Activated T-cell treated with anti-CD3 and anti-CD28 coated beads, Interleukin-2, amount 50 U/mL, for 24 hours (primary cell): ENCODE data around the gene DBX2.
A peak's percentile ranks its signal among the peaks of the same experiment; 100 is the strongest.
"Not testable (repeated sequence)": the region's sequence is repeated elsewhere in the genome, so short reads cannot be mapped to it uniquely, and the experiment has no call there.

Source experiments
- DNase-seq: peaks from one replicate; pipeline ENCODE4 v3.0.0-alpha.2; 2020
- H3K27ac Mint-ChIP-seq: 2 replicates; pipeline ENCODE4 v1.8.0; 2020; ENCODE audit warnings: mild to moderate bottlenecking, mixed read lengths
- H3K27me3 Mint-ChIP-seq: 2 replicates; pipeline ENCODE4 v1.8.0; 2020; ENCODE audit warnings: mixed read lengths
- H3K36me3 Mint-ChIP-seq: 2 replicates; pipeline ENCODE4 v1.8.0; 2020; ENCODE audit warnings: low read depth, mixed read lengths
- H3K4me1 Mint-ChIP-seq: 2 replicates; pipeline ENCODE4 v1.8.0; 2020; ENCODE audit warnings: low read depth, mixed read lengths
- H3K4me3 Mint-ChIP-seq: 2 replicates; pipeline ENCODE4 v1.8.0; 2020; ENCODE audit warnings: mild to moderate bottlenecking, moderate library complexity, mixed read lengths
- H3K9me3 Mint-ChIP-seq: 2 replicates; pipeline ENCODE4 v1.8.0; 2020; ENCODE audit warnings: mixed read lengths

The DBX2 gene

DNA sequence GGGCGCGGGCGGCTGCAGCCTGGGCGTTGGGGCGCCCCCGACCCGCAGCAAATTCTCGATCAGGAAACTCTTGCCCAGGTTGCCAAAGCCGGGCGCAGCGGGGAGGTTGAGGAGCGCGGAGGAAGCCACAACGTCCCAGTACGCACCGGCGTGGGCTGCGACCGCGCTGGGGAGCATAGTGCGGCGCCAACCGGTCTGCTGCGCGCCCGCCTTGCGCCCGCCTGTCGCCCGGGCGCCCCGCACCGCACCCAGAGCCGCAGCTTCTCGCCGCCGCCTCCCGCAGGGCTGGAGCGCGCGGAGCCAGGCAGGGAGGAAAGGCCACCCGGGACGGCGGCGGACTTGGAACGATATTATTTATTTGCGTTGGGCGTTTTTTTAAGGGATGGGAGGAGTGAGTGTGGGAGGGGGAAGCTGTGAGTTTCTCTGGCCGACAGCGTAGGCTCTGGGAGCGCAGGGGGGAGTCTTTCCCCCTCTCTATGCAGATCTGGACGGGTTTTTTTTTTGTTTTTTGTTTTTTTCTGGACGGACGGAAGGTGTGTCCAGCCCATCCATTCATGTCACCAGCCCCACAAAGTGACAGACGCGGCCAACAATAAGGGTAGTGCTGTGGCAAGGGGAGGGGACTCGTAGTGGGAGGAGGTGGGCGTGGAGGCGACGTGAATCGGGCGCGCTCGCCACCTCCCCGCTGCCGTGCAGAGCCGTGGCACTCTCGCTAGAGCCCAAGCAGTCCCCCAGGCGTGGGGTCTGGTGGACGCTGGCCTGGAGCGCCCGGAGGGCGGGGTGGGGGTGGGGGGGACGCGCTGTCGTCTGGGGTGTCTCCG is at the start of gene DBX2:
DBX2 (minus strand) TSS at position 349 of the 821 bp plus-strand sequence; CDS start at position 177, 172 bp downstream.
- Mint-ChIP-seq H3K4me1 (peaks cover 5% of the 10 kb centered on the region), H3K36me3 (no peaks in the 10 kb centered on the region), H3K4me3 (peak within 1 kb of the TSS; percentile 52), H3K27ac (no peak within 1 kb of the TSS), H3K9me3 (no peaks in the 10 kb centered on the region), H3K27me3 (peaks cover 64% of the 10 kb centered on the region)
- no peak for DNase-seq

- Mint-ChIP-seq H3K4me1 (no peaks in the 10 kb centered on the region), H3K4me3 (no peak overlapping the region), H3K9me3 (no peaks in the 10 kb centered on the region), H3K27ac (no peak overlapping the region), H3K36me3 (no peaks in the 10 kb centered on the region), H3K27me3 (peaks cover 35% of the 10 kb centered on the region)
- DNase-seq = no peak
These were observed 47.9 kb upstream of the DBX2 start for GRCh38 chr12:45098766-45099165.

GRCh38 chr12:45095417-45095816 is 44.5 kb upstream of the DBX2 start:
- not testable (repeated sequence) for H3K36me3 Mint-ChIP-seq, H3K9me3 Mint-ChIP-seq
- H3K27me3 Mint-ChIP-seq = peaks cover 40% of the 10 kb centered on the region

GRCh38 chr12:45093051-45093450 is 42.2 kb upstream of the DBX2 start:
- H3K27ac Mint-ChIP-seq = no peak overlapping the region
- H3K9me3 Mint-ChIP-seq = no peaks in the 10 kb centered on the region
- H3K4me1 Mint-ChIP-seq = no peaks in the 10 kb centered on the region
- H3K4me3 Mint-ChIP-seq = no peak overlapping the region
- no peak for DNase-seq
- no peaks in the 10 kb centered on the region for H3K36me3 Mint-ChIP-seq
- H3K27me3 Mint-ChIP-seq = peaks cover 36% of the 10 kb centered on the region

More at GRCh38 chr12:45095417-45095816, 44.5 kb upstream of the DBX2 start:
- H3K27ac Mint-ChIP-seq, H3K4me1 Mint-ChIP-seq, DNase-seq, H3K4me3 Mint-ChIP-seq: not testable (repeated sequence)

DNA sequence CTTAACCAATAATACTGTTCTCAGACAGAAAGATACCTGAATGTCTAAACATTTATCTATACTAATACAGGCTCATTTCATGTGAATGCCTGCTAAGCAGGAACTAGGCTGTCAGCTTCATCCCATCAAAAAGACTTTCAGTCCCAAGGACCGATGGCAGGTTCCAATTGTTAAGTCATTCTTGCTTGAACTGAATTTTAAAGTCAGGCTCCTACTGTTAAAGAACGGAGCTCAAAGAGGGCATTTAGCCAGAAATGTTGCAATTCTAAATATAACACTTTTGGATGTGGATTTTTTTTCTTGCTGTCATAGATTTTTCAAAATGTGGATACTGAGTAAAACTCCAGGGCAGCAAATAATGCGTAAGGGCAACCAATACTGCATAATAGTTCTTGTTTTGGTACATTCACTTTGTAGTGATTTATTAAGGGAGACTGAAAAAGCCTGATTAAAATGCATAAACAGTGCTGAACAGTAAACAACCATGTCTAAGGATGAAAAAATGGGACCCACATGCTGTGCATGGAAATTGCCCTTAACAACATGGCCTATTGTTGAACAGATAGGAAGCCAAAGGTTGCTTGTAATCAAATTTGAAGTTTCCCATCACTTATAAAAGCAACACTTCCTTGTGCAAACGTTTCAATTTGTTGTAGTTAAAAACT is 38.6 kb upstream of the DBX2 start:
- Mint-ChIP-seq H3K4me1 (no peaks in the 10 kb centered on the region), H3K27me3 (peaks cover 25% of the 10 kb centered on the region), H3K36me3 (no peaks in the 10 kb centered on the region), H3K9me3 (peaks cover 3% of the 10 kb centered on the region), H3K27ac (no peak overlapping the region), H3K4me3 (no peak overlapping the region)
- no peak for DNase-seq

- no peaks in the 10 kb centered on the region for H3K4me1 Mint-ChIP-seq
- peaks cover 3% of the 10 kb centered on the region for H3K9me3 Mint-ChIP-seq
- no peak overlapping the region for H3K27ac Mint-ChIP-seq
- H3K36me3 Mint-ChIP-seq = no peaks in the 10 kb centered on the region
- H3K4me3 Mint-ChIP-seq = no peak overlapping the region
- DNase-seq = no peak
- H3K27me3 Mint-ChIP-seq = peaks cover 21% of the 10 kb centered on the region
These were observed 37.7 kb upstream of the DBX2 start for GRCh38 chr12:45088608-45089007.

GRCh38 chr12:45084248-45084647 is 33.3 kb upstream of the DBX2 start:
- H3K9me3 Mint-ChIP-seq, H3K36me3 Mint-ChIP-seq, H3K4me3 Mint-ChIP-seq, H3K4me1 Mint-ChIP-seq, DNase-seq, H3K27me3 Mint-ChIP-seq, H3K27ac Mint-ChIP-seq: not testable (repeated sequence)

DNA sequence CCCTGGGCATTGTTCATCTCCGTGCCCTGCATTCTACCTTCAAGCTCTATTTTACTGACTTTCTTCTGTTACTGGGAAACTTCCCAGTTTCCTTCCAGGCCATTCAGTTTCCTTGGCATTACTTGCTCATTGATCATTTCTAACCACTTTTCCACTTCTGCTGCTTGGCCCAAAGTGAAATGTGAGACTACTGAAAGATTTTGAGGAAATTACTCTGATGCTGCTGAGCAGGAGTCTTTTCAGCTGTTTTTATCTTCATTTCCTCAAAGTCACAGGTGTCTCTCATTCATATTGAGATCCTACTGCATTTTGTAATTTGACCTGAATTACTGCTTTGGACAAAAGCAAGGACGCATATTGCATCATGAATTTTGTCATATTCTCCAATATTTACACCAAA is 26.4 kb upstream of the DBX2 start:
- DNase-seq = no peak
- Mint-ChIP-seq H3K4me3 (no peak overlapping the region), H3K27ac (no peak overlapping the region), H3K36me3 (no peaks in the 10 kb centered on the region), H3K9me3 (no peaks in the 10 kb centered on the region), H3K27me3 (peaks cover 10% of the 10 kb centered on the region), H3K4me1 (no peaks in the 10 kb centered on the region)

GRCh38 chr12:45076417-45077026 is 25.6 kb upstream of the DBX2 start:
- Mint-ChIP-seq H3K4me1 (no peaks in the 10 kb centered on the region), H3K4me3 (no peak overlapping the region), H3K9me3 (no peaks in the 10 kb centered on the region), H3K27ac (no peak overlapping the region), H3K27me3 (peaks cover 10% of the 10 kb centered on the region), H3K36me3 (no peaks in the 10 kb centered on the region)
- no peak for DNase-seq

DNA sequence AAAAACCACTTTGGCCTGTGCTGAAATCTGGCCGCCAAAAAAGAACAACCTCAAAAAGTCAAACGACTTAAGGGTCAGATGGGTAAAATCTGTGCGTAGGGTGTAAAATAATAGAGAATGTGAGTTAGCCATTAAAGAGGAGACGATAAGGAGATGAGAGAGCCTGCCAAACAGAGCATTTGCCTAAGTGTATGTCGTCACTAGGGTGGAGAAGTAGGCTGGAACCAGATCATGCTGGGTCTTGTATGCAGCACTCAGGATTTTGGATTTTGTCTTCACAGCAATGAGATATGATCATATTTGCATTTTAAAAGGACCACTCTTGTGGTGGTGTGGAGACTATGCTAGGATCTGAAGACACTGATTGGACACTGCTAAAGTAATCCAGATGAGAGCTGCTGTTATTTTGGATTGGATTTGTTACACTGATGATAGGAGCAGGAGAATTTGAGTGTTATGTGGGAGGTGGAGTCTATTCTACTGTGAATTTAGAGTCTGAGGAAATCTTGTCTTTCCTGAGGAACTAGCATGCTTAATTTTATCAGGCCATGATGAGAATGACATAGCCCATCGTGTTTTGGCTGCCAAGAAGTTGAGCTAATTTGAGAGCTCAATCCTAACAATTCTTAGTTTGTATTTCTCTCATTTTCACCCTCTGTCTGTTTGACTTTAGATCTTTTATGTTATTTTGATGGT is 24.8 kb upstream of the DBX2 start:
- Mint-ChIP-seq H3K4me1 (no peaks in the 10 kb centered on the region), H3K36me3 (no peaks in the 10 kb centered on the region), H3K9me3 (no peaks in the 10 kb centered on the region), H3K27me3 (peaks cover 10% of the 10 kb centered on the region), H3K4me3 (no peak overlapping the region), H3K27ac (no peak overlapping the region)
- DNase-seq = no peak

DNA sequence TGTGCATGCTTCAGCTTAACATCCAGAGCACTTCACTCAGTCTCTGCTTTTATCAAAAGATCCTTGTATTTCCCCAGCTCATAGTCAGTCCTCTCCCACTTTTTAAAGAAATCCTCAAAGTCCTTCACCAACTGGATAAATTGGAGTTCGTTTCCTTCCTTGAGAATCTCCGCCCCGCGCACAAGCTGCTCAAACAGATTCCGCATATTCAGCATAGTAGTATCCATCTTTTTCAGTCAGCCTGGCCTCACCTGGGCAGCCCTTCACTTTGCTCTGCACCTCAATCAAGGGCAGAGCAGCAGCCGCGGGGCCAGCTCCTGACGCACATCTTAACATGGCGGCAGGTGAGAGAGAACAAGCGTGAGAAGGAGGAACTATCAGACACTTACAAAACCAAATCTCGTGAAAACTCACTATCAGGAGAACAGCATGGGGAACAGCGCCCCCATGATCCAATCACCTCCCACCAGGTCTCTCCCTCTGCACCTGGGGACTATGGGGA is 14.3 kb upstream of the DBX2 start:
- no peak overlapping the region for H3K4me3 Mint-ChIP-seq
- H3K36me3 Mint-ChIP-seq = no peaks in the 10 kb centered on the region
- no peaks in the 10 kb centered on the region for H3K4me1 Mint-ChIP-seq
- H3K27me3 Mint-ChIP-seq = peaks cover 25% of the 10 kb centered on the region
- no peak for DNase-seq
- peaks cover 14% of the 10 kb centered on the region for H3K9me3 Mint-ChIP-seq
- H3K27ac Mint-ChIP-seq = no peak overlapping the region

DNA sequence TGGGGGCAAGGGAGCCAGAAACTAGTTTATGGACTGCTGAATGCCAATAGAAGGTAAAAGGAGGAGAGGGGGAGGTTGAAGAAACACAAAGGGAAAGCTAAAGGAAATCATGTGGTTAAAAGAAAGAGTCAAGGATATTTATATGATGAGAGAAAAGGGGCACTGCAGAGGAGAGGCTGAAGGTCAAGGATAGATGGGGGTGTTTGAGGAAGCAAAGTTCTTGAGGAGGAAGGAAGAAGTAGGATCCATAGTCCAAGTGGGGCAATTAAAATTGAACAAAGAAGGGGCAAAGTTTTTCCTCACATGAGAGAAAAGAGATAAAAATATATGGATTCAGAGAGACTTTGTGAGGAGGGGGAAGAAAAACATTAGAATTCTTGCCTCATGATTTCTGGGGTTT is 10.1 kb upstream of the DBX2 start:
- H3K36me3 Mint-ChIP-seq = no peaks in the 10 kb centered on the region
- DNase-seq = no peak
- H3K9me3 Mint-ChIP-seq = peaks cover 5% of the 10 kb centered on the region
- no peak overlapping the region for H3K4me3 Mint-ChIP-seq
- no peak overlapping the region for H3K27ac Mint-ChIP-seq
- H3K27me3 Mint-ChIP-seq = peaks cover 24% of the 10 kb centered on the region
- H3K4me1 Mint-ChIP-seq = no peaks in the 10 kb centered on the region

DNA sequence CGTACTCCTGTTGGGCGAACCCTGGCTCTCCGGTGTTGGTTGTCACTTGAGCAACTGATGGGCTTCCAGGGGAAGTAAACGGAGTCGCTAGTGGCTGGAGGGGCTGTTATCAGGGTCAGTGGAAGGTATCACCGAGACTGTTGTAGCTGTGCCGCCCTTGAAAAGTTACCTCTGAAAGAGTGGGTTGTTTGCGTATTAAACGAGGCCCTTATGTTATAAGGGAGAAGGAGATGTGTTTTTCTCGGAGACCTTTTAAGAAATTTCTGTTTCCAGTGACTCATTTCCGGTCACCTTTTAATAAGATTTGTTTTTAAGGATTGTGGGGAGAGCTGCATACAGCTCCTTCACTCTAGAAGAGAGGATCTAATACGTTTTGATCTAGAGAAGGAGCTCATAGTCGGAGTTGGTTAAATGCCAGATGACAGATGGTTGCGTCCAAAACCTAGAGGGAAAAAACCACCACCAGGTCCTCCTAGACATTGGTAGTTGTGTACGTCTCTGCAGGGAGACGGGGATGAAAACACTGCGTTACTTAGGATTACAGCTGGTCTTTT is 750 bp upstream of the DBX2 start:
- peaks cover 5% of the 10 kb centered on the region for H3K4me1 Mint-ChIP-seq
- H3K4me3 Mint-ChIP-seq = no peak overlapping the region
- no peak overlapping the region for H3K27ac Mint-ChIP-seq
- peaks cover 59% of the 10 kb centered on the region for H3K27me3 Mint-ChIP-seq
- no peaks in the 10 kb centered on the region for H3K36me3 Mint-ChIP-seq
- no peaks in the 10 kb centered on the region for H3K9me3 Mint-ChIP-seq
- DNase-seq = no peak
